HG03565 (cell line): ENCODE data around the gene C16orf92.
A peak's percentile ranks its signal among the peaks of the same experiment; 100 is the strongest.

Source experiments
- ATAC-seq: cut with Tn5 transposase; IDR thresholded peaks from one replicate; pipeline ENCODE4 v1.9.1; 2021; ENCODE audit warnings: mild to moderate bottlenecking, moderate library complexity; ENCODE audit not compliant: unreplicated experiment

The C16orf92 gene

DNA sequence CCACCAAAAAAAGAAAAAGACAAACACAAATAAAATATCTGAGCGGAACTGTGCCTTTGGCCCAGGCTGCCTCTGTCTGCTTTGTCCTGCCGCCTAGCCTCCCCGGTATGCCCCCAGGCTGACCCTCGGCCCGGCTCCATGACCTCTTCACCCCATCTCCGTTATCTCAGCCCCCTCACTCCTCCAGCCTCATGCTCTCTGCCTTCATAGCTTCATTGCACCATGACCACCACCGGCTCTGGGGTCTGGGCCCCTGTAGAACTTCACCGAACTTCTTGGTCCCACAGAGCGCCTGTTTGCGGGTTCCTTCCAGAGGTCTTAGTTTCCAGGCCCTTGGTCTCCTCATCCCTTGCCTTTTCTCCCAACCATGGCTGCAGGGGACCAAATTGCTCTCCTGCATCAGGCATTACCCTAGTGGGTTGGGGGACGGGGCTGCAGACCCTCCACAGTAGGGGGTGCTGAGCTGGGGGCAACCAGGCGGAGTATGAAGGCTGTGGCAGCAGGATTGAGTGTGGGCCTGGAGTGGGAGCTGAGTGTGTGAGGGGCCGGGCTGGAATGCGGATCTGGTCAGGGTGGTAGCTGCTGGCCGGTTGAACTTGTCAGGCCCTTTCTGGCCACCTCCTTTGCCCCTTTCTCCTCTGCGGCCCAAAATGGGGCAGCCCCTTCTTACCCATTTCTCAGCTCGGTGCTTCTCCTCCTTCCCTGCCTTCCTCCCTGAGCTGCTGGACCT, 34.5 kb upstream of the C16orf92 start:
- no peak for ATAC-seq

DNA sequence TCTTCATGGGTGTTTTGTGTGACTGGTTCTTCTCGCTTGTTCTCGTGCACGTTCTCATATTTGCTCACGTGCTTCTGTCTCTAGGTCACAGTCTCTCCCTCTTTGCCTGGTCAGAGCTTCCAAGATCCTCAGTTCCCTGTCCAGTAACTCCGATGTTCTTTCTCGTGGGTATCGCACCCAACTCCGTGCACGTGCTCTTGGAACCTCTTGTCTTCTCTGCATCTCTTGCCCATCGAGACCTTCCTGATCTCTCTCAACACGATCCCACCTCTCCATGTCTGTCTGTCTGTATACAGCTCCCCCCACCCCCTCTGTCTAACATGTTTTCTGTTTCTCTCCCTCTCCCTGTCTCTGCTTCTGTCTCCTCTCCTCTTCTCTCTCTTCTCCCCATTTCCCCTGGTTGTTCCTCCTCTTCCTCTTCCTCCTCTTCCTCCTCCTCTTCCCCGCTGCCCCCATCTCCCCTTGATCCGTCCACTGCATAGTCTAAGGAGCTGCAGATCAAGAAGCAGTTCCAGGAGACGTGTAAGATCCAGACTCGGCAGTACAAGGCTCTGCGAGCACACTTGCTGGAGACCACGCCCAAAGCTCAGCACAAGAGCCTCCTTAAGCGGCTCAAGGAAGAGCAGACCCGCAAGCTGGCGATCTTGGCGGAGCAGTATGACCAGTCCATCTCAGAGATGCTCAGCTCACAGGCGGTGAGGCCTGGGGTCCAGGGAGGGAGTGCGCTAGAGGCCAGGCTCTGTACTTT, 33.7 kb upstream of the C16orf92 start:
- ATAC-seq, result no peak

DNA sequence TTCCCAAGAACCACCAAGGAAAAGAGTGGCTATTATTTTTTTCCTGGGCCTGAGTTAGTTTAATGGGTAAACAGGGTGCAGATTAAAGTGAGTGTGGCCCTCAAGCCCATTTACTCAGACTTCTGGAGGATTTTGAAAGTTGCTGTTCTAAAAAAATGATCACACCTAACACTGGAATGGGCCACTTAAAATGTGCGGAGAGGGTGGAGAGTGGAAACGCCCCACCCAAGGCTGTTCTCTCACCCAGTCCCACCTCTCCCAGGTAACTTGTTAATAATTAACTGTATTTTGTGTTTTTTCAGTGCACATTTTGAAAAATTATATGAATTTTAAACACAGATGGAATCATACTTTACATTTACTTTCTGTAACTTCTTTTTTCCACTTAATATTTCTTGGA, 33.0 kb upstream of the C16orf92 start:
- ATAC-seq, result no peak

DNA sequence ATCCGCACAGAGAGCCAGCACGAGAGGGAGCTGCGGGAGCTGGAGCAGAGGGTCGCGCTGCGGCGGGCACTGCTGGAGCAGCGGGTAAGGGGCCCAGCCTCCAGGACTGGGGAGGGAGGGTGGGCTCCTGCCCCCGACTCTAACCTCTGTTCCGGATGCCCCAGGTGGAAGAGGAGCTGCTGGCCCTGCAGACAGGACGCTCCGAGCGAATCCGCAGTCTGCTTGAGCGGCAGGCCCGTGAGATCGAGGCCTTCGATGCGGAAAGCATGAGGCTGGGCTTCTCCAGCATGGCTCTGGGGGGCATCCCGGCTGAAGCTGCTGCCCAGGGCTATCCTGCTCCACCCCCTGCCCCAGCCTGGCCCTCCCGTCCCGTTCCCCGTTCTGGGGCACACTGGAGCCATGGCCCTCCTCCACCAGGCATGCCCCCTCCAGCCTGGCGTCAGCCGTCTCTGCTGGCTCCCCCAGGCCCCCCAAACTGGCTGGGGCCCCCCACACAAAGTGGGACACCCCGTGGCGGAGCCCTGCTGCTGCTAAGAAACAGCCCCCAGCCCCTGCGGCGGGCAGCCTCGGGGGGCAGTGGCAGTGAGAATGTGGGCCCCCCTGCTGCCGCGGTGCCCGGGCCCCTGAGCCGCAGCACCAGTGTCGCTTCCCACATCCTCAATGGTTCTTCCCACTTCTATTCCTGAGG, 32.0 kb upstream of the C16orf92 start:
- ATAC-seq, result no peak

DNA sequence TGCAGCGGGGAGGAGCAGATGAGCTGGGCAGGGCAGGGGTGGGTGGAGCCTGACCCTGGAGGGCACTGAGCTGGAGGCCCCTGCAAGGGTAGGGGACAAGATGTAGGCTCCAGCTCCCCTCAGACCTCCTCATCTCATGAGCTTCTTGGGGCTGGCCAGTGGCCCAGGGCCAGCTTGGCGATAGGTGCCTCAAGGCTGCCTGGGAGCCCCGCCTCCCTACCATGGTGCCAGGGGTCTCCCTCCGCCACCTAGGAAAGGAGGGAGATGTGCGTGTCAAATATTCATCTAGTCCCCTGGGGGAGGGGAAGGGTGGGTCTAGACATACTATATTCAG, 31.5 kb upstream of the C16orf92 start:
- ATAC-seq, result no peak

DNA sequence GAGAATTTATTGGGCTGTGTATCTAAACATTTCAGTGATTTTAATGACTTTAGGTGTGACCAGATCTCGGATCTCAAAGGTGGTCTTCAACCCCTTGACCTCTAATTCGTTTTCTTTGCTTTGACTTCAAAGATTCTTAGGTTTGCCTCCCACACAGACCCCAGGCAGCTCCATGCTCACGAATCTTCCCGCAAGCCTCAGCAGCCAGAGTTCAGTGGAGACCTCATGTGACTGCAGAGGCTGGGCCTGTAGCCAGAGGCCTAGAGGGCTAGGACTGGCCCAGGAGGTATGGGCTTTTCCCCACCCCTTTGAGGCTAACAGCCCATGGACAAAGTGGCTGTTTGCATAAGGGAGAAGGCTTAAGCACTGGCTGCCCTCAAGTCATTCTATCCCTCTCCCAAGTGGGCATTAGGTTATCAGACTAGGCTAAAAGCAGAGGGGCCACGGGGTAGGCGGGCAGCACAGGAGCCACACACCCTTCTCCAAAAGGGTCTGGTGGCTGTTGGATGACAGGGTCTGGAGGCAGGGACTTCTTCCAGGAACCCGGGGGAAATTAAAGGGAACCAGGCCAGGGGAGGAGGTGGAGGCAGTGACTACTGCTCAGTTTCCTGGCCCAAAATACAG, 30.5 kb upstream of the C16orf92 start:
- ATAC-seq, result no peak

DNA sequence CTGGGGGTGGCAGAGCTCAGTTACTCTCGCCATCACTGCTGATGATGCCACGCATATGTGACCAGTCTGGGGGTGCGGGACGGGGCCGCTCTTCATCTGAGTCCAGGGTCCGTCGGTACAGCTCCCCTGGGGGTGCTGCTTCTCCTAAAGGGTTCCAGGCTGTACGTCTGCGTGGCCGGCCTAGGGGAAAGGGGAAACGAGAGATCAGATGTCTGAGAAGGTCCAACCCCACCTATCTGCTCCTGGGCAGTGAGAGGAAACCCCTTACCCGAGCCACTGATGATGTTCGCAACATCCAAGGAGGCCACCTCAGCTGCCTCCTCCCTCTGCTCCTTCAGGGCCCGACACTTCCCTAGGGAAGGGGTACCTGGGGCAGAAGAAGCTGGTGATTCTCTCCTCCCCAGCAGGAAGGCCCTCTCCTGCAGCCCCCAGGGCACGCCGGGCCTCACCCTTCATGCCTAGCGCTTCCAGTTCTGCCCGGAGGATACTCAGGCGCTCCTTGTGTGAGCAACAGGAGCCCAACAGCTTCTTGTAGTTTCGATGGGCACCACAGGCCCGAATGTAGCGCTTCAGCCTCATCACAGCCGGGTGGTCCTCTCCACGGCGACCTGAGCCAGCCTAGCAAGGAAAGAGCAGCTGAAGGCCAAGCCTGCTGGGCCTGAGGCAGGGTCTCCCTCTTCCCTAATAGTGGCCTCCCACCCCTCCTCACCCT, 29.7 kb upstream of the C16orf92 start:
- ATAC-seq, result no peak

DNA sequence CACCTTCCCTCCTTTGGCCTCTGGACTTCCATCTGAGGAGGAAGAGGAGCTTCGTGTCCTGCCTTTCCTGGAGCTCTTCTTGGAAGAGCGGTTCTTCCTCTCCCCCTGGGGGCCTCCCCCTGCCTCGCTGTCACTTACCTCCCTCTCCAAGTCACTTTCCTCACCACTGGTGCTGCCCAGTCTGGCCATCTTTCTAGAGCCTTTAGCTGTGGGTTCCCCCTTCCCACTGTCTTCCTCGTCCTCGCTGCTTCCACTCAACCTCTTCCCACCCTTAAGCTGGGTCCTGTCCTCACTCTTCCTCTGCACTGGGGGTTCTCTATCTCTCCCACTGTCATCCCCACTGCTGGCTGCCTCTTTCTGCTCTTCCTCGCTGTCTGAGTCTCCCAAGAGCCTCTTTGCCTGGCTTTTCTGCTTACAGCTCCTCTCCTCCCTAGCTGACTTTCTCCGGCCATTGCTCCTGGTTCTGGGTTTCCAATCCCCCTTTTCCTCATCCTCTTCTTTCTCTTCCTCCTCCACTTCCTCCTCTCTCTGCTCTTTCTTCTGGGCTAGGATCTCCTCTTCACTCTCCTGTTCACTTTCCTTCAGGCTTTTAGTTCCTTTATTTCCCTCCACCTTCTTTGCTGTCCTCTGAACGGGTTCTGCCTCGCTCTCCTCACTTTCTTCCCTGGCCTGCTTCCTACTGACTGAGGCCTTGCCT, 28.9 kb upstream of the C16orf92 start:
- no peak for ATAC-seq

DNA sequence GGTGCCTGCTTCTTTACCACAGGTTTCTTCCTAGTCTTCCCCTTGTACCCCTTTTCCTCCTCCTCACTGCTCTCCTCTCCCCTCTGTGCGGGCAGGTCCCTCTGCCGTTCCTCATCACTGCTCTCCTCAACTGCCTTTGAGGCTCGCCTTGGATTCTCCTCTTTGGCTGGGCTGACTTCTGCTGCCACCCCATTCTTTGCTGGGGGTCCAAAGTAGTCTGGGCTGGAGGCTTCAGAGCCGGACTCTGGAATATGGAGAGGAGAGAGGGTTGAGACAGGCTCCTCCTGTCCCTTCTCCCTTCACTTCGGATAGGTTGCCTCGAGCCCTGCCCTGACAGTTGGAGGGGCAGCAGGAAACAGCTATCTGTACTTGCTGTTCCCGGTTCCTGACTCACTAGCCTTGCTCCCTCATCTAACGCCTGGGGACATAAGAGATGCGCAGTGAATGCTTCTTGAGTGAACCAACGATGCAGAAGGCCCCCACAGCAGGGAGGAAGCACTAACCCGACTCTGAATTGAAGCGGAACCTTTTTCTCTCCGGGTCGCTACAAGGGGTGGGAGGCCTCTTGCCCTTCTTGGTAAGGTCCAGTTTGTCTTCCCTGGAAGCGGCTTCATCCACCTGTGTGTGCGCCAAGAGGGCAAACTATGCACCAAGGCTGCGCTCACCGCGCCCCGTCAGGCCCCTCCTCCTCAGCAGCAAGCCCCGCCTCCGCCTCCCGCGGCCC, 28.2 kb upstream of the C16orf92 start:
- peak; percentile 26 for ATAC-seq

DNA sequence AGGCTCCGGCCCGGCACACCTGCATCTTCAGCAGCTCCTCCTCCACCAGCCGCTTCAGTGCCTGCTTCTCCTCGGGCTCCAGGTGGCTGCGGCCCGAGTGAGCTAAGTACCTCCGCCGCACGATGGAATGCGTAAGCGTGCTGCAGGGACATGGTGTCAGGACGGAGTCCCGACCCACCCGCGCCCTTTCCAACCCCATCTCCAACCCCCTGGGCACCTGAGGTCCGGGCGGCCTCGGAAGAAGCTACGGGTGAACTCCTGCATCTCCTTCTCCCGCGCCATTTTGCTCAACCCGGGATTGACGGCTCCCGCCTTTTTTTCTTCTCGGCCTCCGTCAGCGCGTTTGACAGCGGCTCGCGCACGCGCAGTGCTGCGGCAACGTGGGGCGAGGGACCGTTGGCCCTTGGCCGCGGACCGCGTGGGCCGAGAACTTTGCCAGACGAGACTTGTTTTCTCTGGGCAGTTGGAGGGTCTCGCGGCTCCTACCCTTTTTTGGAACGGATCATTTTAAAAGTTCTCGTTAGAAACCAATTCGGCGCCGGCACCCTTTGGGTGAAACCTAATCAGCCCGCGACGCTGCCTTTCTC, 27.6 kb upstream of the C16orf92 start, which contains the start of gene HIRIP3:
HIRIP3 (minus strand) TSS at position 294 of the 587 bp plus-strand sequence; CDS start at position 282, 12 bp downstream.
- ATAC-seq, result peak; percentile 31

DNA sequence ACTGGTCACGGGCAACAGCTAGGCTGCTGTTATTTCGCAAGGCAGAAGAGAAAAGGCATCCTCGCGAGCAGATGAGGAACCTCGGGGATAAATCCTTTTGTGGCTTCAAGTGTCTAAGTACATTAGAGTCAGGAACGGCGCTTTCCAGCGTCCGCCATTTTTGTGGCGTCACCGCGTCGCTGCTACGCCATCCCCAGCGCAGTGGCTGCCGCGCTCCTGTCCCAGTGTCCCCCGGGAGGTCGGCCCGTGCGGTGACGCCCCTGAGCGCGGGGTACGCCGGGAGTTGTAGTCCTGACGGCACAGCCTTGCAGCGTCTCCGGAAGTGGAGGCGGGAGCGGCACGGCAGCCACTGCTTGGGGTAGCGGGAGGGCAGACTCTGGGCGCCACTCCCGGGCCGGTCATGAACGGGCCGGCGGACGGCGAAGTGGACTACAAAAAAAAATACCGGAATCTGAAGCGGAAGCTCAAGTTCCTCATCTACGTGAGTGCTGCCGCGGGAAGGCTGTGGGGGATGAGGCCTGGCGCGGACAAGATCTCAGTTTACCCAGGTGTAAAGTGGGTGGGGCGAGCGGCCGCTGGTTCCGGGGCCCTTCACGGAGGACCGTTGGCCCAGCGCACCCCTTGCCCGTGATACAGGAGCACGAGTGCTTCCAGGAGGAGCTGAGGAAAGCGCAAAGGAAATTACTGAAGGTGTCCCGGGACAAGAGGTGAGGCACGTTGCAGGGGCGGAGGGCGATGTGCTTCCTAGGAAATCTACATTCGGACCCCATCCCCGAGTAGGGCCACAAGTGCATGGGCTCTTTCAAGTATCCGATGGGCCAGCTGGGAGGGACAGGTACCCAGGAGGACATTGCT, 26.9 kb upstream of the C16orf92 start, which contains the start of gene INO80E:
INO80E (plus strand) TSS at position 331 of the 855 bp plus-strand sequence; CDS start at position 401, 70 bp downstream.
- peak; percentile 86 for ATAC-seq

DNA sequence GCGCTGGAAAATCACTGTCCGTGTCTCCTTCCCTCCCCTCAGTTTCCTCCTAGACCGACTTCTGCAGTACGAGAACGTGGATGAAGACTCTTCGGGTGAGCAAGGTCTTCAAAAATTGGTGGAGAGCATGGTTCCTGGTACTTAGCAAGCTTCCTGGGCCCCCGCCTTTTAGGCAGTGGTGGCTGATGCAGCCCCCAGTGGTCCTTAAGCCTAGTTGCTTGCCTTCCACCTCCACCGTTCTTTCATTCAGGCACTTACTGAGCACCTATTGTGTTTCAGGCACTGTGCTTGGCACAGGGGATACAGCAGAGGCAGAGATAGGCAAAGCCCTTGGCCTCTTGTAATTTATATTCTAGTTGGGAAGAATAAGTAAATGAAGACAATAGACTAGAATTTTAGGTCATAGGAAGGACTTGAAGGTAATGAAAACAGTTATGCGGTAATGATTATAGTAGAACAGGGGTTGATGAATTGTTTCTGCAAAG, 26.2 kb upstream of the C16orf92 start:
- ATAC-seq, result no peak

DNA sequence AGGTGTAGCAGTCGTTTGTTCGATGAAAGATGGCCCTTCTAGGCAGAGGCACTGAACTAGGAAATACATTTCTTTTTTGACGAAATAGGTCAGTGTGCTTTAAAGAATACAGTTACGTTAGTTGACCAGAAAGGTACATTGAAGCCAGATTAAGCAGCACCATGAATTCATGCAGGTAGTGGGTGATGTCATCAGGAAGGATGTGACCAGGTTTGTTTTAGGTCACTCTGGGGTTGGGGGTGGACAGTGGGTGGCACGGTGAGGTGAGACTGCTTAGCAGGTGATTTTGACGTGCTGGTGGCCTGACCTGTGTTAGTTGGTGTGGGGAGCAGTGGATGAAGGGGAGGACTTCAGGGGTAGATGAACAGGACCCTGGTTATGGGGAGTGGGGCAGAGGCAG, 23.4 kb upstream of the C16orf92 start:
- no peak for ATAC-seq

DNA sequence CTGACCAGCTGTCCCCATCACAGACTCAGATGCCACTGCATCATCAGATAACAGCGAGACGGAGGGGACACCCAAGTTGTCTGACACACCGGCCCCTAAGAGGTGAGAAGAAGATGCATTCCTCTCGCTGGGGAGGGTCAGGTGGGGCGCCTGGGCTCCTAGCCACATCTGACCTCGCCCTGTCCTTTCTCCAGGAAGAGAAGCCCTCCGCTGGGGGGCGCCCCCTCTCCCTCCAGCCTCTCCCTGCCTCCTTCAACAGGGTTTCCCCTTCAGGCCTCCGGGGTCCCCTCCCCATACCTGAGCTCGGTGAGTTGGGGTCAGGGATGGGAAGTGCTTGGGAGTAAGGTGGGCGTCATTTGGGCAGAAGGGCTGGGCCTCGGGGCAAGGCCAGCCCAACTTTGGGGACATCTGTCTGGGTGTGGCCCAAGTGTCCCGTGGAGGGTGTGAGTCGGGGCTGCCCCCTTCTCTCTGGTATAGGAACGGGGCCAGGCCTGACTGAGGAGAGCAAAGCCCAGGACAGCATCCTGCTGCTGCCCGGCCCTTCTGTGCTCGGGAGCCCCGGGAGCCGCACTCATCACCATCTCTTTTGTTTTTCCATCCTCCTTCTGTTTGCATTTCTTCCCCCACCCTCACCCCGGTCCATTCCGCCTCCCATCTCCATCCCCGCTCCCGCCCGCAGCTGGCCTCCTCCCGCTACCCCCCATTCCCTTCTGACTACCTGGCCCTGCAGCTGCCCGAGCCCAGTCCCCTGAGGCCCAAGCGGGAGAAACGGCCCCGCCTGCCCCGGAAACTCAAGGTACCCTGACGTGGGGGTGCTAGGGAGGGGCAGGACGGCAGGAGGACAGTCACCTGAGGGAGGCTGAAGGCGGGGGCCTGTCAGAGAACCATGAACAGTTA, 22.0 kb upstream of the C16orf92 start:
- ATAC-seq, result no peak

DNA sequence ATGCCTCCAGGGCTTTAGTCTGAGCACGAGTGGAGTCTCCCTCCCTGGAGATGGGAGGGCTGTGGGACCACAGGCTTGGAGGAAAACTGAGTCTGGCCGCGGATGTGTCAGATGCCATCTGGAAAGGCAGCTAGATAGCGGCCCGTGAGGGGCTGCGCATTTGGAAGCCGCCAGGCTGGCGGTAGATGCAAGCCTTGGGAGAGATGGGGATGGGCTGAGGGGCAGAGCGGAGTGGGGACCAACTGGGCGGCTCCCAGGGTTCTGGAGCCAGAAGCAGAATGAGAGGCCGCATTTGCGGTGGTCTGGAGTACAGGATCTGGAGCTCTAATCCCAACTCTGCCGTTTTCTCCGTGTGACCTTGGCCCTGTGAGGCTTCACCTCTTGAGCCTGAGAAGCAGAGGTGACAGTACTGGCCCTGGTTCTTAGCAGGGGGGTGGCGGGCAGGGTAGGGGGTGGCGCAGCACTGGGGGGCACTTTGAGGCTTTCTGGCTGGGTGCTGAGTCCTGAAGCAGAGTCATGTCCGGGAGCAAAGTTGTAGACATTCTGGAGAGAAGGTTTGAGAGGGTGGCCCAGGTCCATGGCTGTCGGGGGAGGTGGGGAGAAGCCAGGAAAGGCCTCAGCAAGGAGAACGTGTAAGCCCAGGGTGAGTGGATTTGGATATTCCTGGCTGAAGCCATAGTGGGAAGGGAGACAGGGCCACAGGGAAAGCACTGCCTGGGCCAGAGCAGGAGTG, 20.2 kb upstream of the C16orf92 start:
- ATAC-seq, result no peak
